Stimulated activated naive CD4-positive, alpha-beta T cell treated with Interleukin-2 at 50 U/mL for 16 hours (primary cell): ENCODE results near the gene RNF145.
"Not testable (repeated sequence)": the region's sequence is repeated elsewhere in the genome, so short reads cannot be mapped to it uniquely, and the experiment has no call there.

Experiments
- DNase-seq: peaks from one replicate; lab custom pipeline; 2025; lab: John Stamatoyannopoulos, UW

The RNF145 gene

DNA sequence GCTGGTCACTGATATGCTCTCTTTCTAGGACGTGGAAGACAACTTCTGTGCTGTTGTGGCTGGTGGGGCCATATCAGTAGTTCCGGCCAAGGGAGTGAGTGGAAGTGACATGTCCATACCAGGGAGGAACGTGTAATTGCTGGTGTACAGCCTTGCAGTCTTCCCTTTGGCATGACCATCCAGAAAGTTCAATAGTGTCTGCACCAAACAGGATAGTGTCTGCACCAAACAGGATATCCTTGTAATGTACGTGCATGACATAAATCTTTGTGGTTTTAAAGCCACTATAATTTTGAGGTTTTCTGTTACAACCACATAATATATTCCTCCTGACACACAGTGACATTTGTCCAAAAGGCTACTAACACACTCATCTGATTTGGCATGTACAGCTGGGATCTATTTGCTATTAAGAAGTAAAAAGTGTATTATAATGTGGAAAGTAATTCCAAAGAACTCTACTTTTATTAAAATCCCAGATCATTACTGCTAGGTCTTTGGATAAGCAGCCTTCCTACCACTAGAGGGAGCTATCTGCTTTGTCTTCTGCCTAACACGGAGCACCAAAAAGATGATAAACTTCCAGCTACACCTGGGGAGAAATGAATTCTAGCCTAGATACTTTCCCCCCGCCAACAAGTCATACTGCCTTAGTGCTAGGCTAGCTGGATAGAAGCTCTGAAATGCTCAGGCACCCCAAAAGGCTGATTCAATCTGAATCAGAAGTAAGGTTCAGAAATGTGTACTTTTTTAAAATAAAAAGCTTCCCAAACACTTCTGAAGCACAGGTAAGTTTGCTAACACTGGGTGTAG, 52.7 kb downstream of the RNF145 start:
- DNase-seq = no peak

DNA sequence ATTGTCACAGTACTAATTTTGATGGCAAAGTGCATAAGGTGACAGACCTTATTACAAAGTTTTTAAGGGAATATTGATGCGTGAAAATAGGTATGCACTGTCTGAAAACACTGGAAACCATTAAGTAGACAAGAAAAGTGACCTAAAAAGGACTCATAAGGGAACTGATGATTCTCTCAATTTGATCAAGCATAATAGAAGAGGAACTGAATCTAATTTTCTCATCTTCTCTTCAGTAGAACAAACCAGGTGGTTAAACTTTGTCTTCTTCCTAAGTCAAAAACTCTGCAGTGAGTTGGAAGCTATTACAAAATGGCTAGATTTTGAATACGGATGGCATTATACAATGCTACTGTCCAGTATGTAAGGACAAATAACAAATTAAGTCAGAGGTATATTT, 53.4 kb downstream of the RNF145 start:
- no peak for DNase-seq

DNA sequence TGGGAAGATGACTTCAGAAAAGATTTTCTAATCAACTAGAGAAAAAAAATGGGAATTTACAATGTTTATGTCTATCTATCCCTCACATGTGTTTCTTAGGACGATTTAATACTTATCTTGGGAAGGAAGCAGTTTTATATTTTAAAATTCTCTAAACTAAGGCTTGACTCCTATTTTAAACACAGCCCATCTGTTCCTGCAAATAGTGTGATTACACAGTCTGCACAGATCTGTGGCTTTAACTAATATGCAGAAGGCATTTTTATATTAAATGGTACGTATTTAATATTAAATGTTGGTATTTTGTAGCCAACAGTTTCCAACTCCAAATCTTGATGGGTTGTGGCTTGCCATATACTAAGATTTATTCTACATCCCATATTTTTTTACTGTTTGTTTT, 56.5 kb downstream of the RNF145 start:
- no peak for DNase-seq

DNA sequence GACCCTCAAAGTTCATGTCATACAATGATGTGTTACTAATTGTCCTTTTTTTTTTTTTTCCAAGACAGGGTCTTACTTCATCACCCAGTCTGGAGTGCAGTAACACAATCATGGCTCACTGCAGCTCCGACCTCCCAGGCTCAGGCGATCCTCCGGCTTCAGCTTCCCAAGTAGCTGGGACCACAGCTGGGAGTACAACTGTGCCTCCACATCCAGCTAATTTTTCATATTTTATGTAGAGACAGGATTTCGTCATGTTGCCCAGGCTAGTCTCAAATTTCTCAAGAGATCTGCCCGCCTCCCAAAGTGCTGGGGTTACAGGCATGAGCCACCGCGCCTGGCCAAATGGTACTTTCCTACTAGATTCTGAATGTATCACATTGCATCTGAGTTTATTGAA, 60.3 kb downstream of the RNF145 start:
- no peak for DNase-seq

DNA sequence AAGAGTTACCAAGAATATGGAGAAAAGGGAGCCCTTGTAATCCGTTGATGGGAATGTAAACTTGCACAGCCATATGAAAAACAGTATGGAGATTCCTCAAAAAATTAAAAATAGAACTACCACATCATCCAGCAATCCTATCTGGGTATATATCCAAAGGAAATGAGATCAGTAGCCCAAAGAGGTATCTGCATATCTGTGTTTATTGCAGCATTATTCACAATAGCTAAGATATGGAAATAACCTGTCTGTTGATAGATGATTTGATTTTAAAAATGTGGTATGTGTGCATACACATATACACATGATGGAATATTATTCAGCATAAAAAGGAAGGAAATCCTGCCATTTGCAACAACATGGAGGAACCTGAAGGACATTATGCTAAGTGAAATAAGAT, 61.4 kb downstream of the RNF145 start:
- no peak for DNase-seq

DNA sequence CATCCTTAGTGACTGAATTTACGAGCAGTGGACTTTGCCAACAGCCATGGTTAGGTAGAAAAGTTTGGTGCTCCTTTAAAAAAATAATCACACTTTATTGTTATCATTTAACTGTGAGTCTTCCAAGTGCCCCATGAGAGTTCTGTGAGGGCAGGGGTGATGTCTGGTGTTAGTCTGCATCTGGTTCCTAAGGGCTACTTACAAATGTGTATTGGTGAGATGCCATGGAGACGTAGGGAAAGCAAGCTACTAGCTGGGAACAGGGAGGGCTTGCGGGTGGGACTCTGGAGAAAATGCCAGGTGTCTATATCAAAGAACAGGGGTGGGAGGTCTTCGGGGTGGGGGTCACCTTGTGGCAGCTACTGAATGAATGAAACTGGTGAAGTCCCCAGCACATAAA, 62.5 kb downstream of the RNF145 start:
- no peak for DNase-seq

DNA sequence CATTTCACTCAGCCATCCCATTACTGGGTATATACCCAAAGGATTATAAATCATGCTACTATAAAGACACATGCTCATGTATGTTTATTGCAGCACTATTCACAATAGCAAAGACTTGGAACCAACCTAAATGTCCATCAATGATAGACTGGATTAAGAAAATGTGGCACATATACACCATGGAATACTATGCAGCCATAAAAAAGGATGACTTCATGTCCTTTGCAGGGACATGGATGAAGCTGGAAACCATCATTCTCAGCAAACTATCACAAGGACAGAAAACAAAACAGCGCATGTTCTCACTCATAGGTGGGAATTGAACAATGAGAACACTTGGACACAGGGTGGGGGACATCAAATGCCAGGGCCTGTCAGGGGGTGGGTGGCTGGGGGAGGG, 64.2 kb downstream of the RNF145 start:
- DNase-seq = not testable (repeated sequence)

DNA sequence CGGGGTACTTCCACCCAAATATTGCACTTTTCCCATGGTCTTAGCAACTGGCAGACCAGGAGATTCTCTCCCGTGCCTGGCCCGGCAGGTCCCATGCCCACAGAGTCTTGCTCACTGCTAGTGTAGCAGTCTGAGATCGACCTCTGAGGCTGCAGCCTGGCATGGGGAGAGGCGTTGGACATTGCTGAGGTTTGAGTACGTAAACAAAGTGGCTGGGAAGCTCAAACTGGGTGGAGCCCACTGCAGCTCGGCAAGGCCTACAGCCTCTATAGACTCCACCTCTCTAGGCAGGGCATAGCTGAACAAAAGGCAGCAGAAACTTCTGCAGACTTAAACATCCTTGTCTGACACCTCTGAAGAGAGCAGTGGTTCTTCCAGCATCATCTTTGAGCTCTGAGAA, 69.6 kb downstream of the RNF145 start:
- no peak for DNase-seq

DNA sequence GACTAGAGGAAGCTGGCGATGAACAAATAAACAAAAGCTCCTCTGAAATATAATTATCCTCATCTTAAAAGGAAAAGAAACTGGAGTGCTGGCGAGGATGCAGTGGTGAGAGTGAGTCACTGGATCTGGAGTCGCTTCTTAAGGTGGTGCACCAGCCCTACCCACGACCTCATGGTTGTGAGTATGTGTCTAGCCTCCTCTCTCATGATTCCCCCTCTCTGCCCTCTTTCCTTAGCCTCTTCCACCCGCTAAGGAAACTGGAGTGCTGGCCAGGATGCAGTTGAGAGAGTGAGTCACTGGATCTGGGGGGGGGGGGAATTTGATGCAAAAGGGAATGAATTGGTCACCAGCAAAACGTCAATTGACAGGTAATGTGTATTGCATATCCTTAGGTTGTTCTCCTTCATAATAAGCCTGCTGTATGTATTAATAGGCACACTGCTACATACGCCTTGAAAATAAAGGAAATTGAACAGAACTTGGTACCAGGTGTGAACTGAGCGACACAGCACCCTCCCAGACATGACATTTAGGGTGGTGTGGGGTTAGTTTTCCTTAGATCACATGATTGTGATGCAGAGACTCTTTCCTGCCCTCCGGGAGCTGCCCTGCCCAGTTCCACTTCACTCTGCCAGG, 73.3 kb downstream of the RNF145 start:
- DNase-seq = no peak

DNA sequence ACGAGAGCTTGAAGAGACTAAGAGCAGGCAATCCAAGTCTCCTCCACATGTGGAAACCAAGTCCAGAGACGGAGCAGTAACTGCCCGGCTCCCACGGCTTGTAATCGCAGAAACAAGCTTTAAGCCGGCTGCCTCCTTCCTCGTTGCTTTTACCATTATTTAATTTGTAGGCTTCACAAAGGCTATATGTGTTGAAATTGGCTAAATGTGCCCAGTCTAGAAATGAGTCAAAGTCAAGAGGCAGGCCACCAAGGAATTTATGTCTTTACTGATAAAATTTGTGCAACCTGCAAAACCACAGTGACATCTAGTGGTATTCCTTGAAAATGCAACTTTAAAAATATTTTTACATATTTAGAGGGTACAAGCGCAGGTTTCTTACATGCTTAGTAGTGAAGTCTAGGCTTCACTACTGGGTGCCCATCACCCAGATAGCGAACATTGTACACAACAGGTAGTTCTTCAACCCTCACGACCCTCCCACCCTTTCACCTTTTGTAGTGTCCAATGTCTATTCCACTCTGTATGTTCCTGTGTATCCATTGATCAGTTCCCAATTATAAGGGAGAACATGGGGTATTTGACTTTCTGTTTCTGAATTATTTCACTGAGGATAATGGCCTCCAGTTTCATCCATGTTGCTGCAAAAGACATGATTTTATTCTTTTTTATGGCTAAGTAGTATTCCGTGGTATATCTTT, 76.2 kb downstream of the RNF145 start:
- no peak for DNase-seq

DNA sequence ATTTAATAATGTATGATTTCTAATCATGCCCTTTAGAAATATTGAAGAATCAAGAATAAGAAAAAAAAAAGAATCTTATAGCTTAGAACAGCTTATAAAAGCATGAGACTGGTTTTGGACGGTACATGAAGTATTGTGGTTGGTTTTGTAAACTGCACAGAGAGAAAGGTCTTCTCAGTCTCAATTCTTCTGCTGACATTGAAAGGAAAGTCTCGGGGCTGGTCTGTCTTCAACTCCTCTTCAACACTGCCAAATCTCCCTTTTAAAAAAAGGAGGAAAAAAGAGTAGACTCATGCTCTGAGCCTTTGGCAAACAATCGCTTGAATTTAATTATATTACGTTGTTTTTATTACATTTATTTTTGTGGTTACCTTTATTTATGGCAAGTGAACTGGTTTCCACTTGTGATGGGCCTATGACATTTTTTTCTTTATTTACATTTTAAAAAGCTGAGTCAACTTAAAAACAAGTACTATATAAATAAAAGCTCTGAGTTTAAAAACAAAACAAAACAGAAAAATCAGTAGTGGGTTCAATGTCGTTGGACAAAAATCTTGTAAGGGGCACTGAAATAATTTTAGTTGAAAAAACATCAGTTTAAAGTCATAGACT, 76.8 kb downstream of the RNF145 start:
- no peak for DNase-seq

DNA sequence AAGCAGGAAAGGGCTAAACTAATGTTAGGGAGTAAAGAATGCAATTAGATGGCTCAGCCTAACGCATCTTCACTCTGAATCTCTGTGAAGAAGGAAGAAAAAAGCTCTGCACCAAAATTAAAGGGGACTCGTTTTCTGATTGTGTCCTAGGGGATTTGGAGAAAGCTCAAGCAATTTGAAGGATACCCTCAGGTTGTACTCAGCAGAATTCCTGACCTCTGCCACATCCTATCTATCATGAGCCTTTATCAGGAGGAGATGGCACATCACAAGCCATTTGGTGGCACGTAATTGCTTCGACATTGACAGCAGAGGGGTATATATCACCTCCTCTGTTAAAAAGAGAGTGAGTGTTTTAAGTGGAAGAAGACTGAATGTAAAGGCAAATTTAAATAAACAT, 77.4 kb downstream of the RNF145 start:
- DNase-seq = no peak

DNA sequence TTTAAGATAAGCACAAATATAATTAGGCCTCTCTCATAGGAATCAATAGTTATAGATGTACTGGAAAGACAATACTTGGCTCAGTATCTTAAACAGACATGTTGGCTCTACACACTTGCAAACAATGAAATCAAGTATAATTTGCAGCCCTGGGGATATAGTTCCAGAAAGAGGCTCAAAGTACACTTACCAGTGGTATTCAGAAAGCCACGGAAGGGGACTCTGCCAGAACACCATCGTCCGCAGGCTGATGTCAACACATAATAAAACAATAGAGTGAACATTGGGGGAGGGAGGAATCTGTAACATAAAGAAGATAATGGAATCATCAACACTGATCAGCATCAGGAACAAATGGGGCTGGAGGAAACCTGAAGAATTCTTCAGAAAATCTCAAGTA, 78.5 kb downstream of the RNF145 start:
- no peak for DNase-seq

DNA sequence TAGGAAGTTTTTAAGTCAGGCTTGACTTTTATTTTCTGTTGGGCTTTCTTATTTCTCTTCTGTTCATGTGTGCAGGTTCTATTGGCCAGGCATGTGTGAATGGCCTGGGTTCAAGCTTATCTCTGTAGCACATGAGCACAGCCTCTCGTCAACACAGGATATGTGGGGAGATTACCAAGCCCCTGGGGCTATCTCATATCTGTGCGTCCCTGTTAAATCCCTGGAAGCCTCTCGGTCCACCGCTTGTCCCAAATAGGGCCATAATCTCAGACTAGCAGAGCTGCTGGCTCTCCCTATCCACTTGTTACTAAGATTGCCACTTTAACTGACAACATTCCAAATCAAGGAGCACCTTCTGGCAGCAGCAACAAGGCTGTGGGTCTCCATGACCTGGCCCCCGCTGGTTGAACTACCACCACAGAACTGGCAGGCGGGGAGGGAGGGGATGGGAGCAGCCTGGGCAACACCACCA, 81.2 kb downstream of the RNF145 start:
- DNase-seq = no peak

DNA sequence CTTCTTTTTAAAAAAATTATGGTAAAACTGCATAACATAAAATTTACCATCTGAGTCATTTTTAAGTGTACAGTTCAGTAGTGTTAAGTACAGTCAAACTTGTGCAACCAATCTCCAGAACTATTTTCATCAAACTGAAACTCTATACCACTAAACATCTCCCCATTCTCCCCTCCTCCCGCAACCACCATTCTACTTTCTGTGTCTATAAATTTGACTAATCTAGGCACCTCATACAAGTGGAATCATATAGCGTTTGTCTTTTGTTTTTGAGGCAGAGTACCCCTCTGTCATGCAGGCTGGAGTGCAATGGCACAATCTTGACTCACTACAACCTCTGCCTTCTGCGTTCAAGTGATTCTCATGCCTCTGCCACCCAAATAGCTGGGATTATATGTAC, 85.7 kb downstream of the RNF145 start:
- DNase-seq = no peak

DNA sequence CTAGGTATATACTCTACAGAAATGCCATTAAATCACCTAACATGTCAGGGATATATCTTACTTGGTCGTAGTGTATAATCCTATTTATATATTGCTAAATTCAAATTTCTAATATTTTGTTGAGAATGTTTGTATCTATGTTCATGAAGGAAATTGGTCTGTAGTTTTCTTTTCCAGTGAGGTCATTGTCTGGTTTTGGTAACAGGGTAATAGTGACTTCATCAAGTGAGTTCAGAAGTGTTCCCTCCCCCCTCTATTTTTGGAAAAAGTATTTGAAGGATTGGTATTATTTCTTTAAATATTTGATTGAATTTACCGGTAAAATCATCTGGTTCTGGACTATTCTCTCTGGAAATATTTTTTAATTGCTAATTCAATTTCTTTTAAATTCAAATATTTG, 86.2 kb downstream of the RNF145 start:
- no peak for DNase-seq

DNA sequence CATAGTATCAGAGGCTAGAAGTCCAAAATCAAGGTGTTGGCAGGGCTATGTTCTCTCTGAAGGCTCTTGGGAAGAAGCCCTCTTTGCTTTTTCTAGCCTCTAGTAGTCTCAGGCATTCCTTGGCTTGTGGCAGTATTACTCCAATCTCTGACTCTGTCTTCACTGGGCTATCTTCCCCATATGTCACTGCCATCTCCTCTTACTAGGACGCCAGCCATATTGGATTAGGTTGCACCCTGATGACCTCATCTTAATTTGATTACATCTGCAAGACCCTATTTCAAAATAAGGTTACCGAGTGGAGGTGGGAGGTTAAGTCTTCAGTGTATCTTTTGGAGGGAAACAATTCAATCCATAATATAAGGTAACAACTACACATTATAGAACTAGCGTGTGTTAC, 88.3 kb downstream of the RNF145 start:
- DNase-seq = no peak

DNA sequence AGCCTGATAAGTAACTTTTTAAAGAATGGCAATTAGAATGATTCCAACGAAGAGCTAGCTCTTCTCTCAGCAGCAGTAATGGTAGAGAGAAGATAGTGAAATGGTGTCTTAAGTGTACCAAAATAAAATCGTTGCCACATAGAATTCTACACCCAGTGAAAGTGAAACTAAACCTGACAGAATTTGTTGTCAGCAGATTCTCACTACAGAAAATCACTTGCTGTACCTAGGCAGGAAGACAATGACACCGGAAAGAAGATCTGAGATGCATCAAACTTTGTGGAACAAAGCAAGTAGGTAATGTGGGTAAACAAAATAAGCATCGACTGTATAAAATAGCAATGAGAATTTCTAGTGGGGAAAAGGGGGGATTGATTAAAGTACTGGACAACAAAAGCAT, 88.9 kb downstream of the RNF145 start:
- no peak for DNase-seq

DNA sequence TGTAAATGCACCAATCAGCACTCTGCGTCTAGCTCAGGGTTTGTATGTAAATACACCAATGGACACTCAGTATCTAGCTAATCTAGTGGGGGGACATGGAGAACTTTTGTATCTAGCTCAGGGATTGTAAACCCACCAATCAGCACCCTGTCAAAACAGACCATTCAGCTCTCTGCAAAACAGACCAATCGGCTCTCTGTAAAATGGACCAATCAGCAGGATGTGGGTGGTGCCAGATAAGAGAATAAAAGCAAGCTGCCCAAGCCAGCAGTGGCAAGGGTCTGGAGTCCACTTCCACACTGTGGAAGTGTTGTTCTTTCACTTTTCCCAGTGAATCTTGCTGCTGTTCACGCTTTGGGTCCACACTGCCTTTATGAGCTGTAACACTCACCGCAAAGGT, 89.5 kb downstream of the RNF145 start:
- DNase-seq = not testable (repeated sequence)

DNA sequence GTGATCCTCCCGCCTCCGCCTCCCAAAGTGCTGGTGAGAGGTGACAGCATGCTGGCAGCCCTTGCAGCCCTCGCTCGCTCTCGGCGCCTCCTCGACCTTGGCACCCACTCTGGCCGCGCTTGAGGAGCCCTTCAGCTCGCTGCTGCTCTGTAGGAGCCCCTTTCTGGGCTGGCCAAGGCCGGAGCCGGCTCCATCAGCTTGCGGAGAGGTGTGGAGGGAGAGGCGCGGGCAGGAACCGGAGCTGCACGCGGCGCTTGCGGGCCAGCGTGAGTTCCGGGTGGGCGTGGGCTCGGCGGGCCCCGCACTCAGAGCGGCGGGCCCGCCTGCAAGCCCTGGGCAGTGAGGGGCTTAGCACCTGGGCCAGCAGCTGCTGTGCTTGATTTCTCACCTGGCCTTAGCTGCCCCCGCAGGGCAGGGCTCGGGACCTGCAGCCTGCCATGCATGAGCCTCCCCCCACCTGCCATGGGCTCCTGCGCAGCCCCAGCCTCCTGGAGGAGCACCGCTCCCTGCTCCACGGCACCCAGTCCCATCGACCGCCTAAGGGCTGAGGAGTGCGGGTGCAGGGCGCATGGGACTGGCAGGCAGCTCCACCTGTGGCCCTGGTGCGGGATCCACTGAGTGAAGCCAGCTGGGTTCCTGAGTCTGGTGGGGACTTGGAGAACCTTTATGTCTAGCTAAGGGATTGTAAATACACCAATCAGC, 90.2 kb downstream of the RNF145 start:
- not testable (repeated sequence) for DNase-seq

DNA sequence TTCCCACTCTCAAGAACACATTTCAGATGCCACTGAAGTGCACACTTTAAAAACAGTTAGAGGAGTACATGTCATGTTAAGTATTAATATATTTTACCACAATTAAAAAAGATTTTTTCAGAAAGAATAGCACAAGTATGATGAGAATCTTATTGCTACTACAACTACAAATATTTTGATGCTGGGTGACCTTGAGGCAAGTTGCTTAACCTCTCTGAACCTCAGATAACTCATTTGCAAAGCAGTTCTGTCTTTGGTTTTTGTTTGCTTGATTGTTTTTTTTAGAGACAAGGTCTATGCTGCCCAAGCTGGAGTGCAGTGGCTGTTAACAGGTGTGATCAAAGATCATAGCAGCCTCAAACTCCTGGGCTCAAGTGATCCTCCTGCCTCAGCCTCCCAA, 95.9 kb downstream of the RNF145 start:
- no peak for DNase-seq

DNA sequence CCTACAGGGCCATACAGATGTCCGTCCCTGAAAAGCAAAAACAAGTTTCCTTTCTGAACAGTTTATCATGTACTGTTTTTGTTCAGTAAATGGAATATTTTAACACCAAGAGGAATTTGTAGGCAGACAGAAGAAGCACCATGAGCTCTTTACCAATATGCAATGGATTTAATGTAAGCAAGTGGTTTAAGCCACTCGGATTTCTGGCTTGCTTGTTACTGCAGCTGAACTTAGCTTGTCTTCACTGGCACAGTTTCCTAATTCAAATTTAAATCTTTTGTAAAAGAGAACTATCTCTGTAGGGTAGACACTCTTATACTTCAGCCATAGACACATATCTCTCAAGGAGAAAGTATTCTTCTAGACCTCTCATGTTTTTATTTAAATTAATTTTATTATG, 96.9 kb downstream of the RNF145 start:
- DNase-seq = no peak
